Astrocyte of the hippocampus (primary cell): ENCODE results near the gene LLCFC1.

Experiments
- DNase-seq: peaks from one replicate; pipeline ENCODE4 v3.0.0; 2011; ENCODE audit warnings: low read depth, low spot score

LLCFC1 gene

GRCh38 chr7:142939226-142939910 is at the start of gene LLCFC1:
LLCFC1 (plus strand) TSS chr7:142939484; CDS start chr7:142939622, 138 bp downstream.
- no peak for DNase-seq

GRCh38 chr7:142889816-142890215 is 49.5 kb upstream of the LLCFC1 start:
- DNase-seq: no peak

GRCh38 chr7:142890874-142891485 is 48.3 kb upstream of the LLCFC1 start:
- DNase-seq: no peak

GRCh38 chr7:142891490-142892082 is 47.7 kb upstream of the LLCFC1 start:
- DNase-seq: no peak

GRCh38 chr7:142892951-142893350 is 46.3 kb upstream of the LLCFC1 start:
- DNase-seq: no peak

- DNase-seq: no peak
Measured at GRCh38 chr7:142894112-142894984, 44.9 kb upstream of the LLCFC1 start.

- no peak for DNase-seq
Measured at GRCh38 chr7:142894985-142895593, 44.2 kb upstream of the LLCFC1 start.

- no peak for DNase-seq
Measured at GRCh38 chr7:142896151-142896550, 43.1 kb upstream of the LLCFC1 start.

- DNase-seq: no peak
Measured at GRCh38 chr7:142896741-142897379, 42.4 kb upstream of the LLCFC1 start.

GRCh38 chr7:142897691-142898090 is 41.6 kb upstream of the LLCFC1 start:
- DNase-seq: no peak

GRCh38 chr7:142898377-142899170 is 40.7 kb upstream of the LLCFC1 start:
- DNase-seq: no peak

GRCh38 chr7:142899661-142900060 is 39.6 kb upstream of the LLCFC1 start:
- no peak for DNase-seq

GRCh38 chr7:142901426-142902259 is 37.6 kb upstream of the LLCFC1 start:
- no peak for DNase-seq

- DNase-seq: no peak
Measured at GRCh38 chr7:142904128-142904527, 35.2 kb upstream of the LLCFC1 start.

- DNase-seq: no peak
Measured at GRCh38 chr7:142905759-142906158, 33.5 kb upstream of the LLCFC1 start.

GRCh38 chr7:142906643-142907042 is 32.6 kb upstream of the LLCFC1 start:
- DNase-seq: no peak

- DNase-seq: no peak
Measured at GRCh38 chr7:142908290-142908689, 31.0 kb upstream of the LLCFC1 start.

- DNase-seq: peak; percentile 5
Measured at GRCh38 chr7:142908921-142909890, 30.1 kb upstream of the LLCFC1 start.
